Superior temporal gyrus (tissue), 1 donor: ENCODE results near the gene CBFB.
A peak's percentile ranks its signal among the peaks of the same experiment; 100 is the strongest.

Source experiments
- DNase-seq: peaks from one replicate; pipeline ENCODE4 v3.0.0-alpha.2; 2016; ENCODE audit errors: extremely low spot score

Gene CBFB

GRCh38 chr16:67129422-67129821 is 100.5 kb downstream of the CBFB start:
- DNase-seq = peak; percentile 75

- DNase-seq = no peak
Observed at GRCh38 chr16:67137605-67138004, 108.7 kb downstream of the CBFB start.

- no peak for DNase-seq
Observed at GRCh38 chr16:67141391-67141790, 112.4 kb downstream of the CBFB start.

GRCh38 chr16:67142342-67142741 is 113.4 kb downstream of the CBFB start:
- no peak for DNase-seq

GRCh38 chr16:67144943-67145342 is 116.0 kb downstream of the CBFB start:
- no peak for DNase-seq

- DNase-seq = no peak
Observed at GRCh38 chr16:67145746-67146145, 116.8 kb downstream of the CBFB start.

GRCh38 chr16:67146523-67147357 is 117.8 kb downstream of the CBFB start:
- DNase-seq = no peak

GRCh38 chr16:67147437-67148140 is 118.6 kb downstream of the CBFB start:
- no peak for DNase-seq

GRCh38 chr16:67148221-67148620 is 119.3 kb downstream of the CBFB start:
- no peak for DNase-seq

GRCh38 chr16:67148656-67149275 is 119.8 kb downstream of the CBFB start:
- no peak for DNase-seq

GRCh38 chr16:67149276-67150046 is 120.5 kb downstream of the CBFB start:
- no peak for DNase-seq

GRCh38 chr16:67150047-67150832 is 121.3 kb downstream of the CBFB start:
- DNase-seq = peak; percentile 11
